ENCODE results near the gene ARHGAP31. TPM values are rescaled to one million over a fixed set of nuclear protein-coding genes. Genes with fewer than 3 reads are reported as not detected.

The ARHGAP31 gene
- polyA plus RNA-seq, 1 donor from 2014 or later = not detected

DNA sequence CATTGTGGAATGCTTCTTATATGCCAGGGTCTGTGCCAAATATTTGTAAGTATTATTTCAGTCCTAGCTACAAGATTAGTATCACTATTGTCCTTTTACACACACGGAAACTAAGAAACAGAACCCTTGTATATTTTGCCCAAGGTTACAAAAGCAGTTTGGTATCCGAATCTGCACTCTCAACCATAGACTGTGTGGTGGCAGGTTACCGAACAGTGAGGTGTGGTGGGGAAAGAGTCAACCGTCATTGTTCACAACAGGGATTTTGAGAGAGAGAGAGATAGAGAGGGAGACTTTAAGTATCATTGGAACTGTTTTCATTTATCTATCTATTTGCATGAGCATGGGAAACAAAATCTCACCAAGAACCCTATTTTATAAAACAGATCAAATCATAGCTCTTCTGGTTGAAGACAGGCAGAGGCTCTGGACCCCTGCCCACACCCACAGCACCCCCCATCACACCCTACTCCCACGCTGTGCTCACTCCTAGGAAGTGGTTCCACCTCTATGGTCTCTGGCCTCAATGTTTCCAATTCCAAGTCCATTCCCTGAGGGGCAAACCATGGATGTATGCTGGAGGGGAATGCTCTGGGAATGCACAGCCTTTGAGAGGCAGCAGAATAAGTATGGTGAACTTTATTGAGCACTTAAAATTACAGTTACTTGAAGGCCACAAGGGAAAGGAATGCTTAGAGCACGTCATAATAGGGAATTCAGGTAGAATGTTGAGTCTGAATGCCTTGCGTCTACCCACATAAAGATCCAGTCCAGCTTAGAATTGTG lies 69.0 kb downstream of the ARHGAP31 start:
- Histone ChIP-seq H3F3A (ENCODE audit: insufficient read depth, low read length, poor library complexity, severe bottlenecking) (no peaks in the 10 kb centered on the region), H3K9me2 (ENCODE audit: insufficient read depth, low read length) (no peaks in the 10 kb centered on the region), H2AFZ (ENCODE audit: low read depth, low read length) (no peak overlapping the region), H3K79me2 (replicated peaks; ENCODE audit: insufficient read depth, low read length) (no peaks in the 10 kb centered on the region), H3K27me3 (ENCODE audit: insufficient read depth, low read depth, low read length) (no peaks in the 10 kb centered on the region), H3K4me3 (ENCODE audit: low read length) (no peak overlapping the region), H3K27ac (ENCODE audit: low read length) (no peak overlapping the region), H3K9me3 (ENCODE audit: low read length) (no peaks in the 10 kb centered on the region), H3K4me2 (ENCODE audit: low read length) (no peak overlapping the region), H4K20me1 (ENCODE audit: insufficient read depth) (no peaks in the 10 kb centered on the region), H3K9ac (ENCODE audit: low read length) (no peak overlapping the region), H3K36me3 (ENCODE audit: insufficient read depth, low read length) (no peaks in the 10 kb centered on the region)
- TF ChIP-seq POLR2AphosphoS5 (IDR thresholded peaks at IDR 0.05) = no peak
- TF ChIP-seq SMC3 (conservative IDR thresholded peaks at IDR 0.05; ENCODE audit: poor library complexity) = no peak
- TF ChIP-seq, protein P1, sequence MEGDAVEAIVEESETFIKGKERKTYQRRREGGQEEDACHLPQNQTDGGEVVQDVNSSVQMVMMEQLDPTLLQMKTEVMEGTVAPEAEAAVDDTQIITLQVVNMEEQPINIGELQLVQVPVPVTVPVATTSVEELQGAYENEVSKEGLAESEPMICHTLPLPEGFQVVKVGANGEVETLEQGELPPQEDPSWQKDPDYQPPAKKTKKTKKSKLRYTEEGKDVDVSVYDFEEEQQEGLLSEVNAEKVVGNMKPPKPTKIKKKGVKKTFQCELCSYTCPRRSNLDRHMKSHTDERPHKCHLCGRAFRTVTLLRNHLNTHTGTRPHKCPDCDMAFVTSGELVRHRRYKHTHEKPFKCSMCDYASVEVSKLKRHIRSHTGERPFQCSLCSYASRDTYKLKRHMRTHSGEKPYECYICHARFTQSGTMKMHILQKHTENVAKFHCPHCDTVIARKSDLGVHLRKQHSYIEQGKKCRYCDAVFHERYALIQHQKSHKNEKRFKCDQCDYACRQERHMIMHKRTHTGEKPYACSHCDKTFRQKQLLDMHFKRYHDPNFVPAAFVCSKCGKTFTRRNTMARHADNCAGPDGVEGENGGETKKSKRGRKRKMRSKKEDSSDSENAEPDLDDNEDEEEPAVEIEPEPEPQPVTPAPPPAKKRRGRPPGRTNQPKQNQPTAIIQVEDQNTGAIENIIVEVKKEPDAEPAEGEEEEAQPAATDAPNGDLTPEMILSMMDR (IDR thresholded peaks at IDR 0.05; ENCODE audit: poor library complexity, severe bottlenecking) = no peak

DNA sequence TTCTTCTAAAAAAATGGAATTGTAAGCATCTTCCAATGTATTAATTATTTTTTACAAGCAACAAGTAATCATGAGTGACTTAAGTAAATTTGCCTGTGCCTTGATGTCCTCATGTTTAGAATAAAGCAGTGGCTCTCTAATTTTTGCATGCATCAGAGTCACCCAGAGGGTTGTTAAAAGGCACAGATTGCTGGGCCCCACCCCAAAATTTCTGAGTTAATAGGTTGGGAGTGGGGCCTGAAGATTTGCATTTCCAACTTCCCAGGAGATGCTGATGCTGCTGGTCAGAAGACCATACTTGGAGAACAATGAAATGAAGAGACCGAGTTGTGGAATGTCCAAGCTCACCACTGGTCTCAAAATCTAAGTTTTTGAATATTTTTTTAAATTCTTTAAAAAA lies 70.2 kb downstream of the ARHGAP31 start:
- Histone ChIP-seq H4K20me1 (ENCODE audit: insufficient read depth) (no peaks in the 10 kb centered on the region), H3K9ac (ENCODE audit: low read length) (no peak overlapping the region), H3K4me3 (ENCODE audit: low read length) (no peak overlapping the region), H3F3A (ENCODE audit: insufficient read depth, low read length, poor library complexity, severe bottlenecking) (no peaks in the 10 kb centered on the region), H3K27ac (ENCODE audit: low read length) (no peak overlapping the region), H3K9me3 (ENCODE audit: low read length) (no peaks in the 10 kb centered on the region), H3K36me3 (ENCODE audit: insufficient read depth, low read length) (no peaks in the 10 kb centered on the region), H3K4me2 (ENCODE audit: low read length) (no peak overlapping the region), H3K27me3 (ENCODE audit: insufficient read depth, low read depth, low read length) (no peaks in the 10 kb centered on the region), H2AFZ (ENCODE audit: low read depth, low read length) (no peak overlapping the region), H3K9me2 (ENCODE audit: insufficient read depth, low read length) (no peaks in the 10 kb centered on the region), H3K79me2 (replicated peaks; ENCODE audit: insufficient read depth, low read length) (no peaks in the 10 kb centered on the region)
- TF ChIP-seq, protein P1 (IDR thresholded peaks at IDR 0.05; ENCODE audit: poor library complexity, severe bottlenecking) = no peak
- no peak for TF ChIP-seq MXI1 (conservative IDR thresholded peaks at IDR 0.05; ENCODE audit: poor library complexity, severe bottlenecking)
- no peak for TF ChIP-seq EP300 (conservative IDR thresholded peaks at IDR 0.05; ENCODE audit: poor library complexity, severe bottlenecking)
- TF ChIP-seq TAF1 (IDR thresholded peaks at IDR 0.05; ENCODE audit: low read depth) = no peak

DNA sequence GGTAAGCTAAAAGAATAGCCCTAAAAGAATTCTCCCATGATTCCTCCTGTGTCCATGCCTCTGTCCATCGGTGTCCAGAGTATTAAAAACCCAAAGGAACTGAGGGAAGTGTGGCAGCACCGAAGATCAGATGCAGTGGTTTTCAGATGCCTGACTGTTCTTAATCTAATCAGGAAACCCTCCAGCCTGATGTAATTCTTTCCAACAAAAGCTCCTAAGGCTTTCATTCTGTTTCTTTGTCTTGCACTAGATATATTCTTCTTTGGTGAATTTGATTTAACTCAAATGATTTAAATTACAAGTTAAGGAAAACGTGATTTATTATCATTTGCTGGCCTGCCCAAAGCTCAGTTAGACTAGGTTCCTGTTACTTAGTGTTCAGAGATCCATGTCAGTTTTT lies 71.2 kb downstream of the ARHGAP31 start:
- H2AFZ ChIP-seq (ENCODE audit: low read depth, low read length) = no peak overlapping the region
- H3K79me2 ChIP-seq (replicated peaks; ENCODE audit: insufficient read depth, low read length) = no peaks in the 10 kb centered on the region
- no peaks in the 10 kb centered on the region for H3F3A ChIP-seq (ENCODE audit: insufficient read depth, low read length, poor library complexity, severe bottlenecking)
- H3K9me3 ChIP-seq (ENCODE audit: low read length) = no peaks in the 10 kb centered on the region
- H3K36me3 ChIP-seq (ENCODE audit: insufficient read depth, low read length) = no peaks in the 10 kb centered on the region
- H3K4me3 ChIP-seq (ENCODE audit: low read length) = no peak overlapping the region
- TF ChIP-seq EZH2 (IDR thresholded peaks at IDR 0.05; ENCODE audit: borderline replicate concordance, insufficient read depth, low read length, poor library complexity, severe bottlenecking) = no peak
- no peak for TF ChIP-seq SMC3 (conservative IDR thresholded peaks at IDR 0.05; ENCODE audit: poor library complexity)
- TF ChIP-seq, protein P2, sequence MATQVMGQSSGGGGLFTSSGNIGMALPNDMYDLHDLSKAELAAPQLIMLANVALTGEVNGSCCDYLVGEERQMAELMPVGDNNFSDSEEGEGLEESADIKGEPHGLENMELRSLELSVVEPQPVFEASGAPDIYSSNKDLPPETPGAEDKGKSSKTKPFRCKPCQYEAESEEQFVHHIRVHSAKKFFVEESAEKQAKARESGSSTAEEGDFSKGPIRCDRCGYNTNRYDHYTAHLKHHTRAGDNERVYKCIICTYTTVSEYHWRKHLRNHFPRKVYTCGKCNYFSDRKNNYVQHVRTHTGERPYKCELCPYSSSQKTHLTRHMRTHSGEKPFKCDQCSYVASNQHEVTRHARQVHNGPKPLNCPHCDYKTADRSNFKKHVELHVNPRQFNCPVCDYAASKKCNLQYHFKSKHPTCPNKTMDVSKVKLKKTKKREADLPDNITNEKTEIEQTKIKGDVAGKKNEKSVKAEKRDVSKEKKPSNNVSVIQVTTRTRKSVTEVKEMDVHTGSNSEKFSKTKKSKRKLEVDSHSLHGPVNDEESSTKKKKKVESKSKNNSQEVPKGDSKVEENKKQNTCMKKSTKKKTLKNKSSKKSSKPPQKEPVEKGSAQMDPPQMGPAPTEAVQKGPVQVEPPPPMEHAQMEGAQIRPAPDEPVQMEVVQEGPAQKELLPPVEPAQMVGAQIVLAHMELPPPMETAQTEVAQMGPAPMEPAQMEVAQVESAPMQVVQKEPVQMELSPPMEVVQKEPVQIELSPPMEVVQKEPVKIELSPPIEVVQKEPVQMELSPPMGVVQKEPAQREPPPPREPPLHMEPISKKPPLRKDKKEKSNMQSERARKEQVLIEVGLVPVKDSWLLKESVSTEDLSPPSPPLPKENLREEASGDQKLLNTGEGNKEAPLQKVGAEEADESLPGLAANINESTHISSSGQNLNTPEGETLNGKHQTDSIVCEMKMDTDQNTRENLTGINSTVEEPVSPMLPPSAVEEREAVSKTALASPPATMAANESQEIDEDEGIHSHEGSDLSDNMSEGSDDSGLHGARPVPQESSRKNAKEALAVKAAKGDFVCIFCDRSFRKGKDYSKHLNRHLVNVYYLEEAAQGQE (IDR thresholded peaks at IDR 0.05; ENCODE audit: borderline replicate concordance) = no peak
- TF ChIP-seq TAF1 (IDR thresholded peaks at IDR 0.05; ENCODE audit: low read depth) = no peak
- TF ChIP-seq, protein P1 (IDR thresholded peaks at IDR 0.05; ENCODE audit: poor library complexity, severe bottlenecking) = no peak
- TF ChIP-seq EP300 (conservative IDR thresholded peaks at IDR 0.05; ENCODE audit: poor library complexity, severe bottlenecking) = no peak
- TF ChIP-seq MXI1 (conservative IDR thresholded peaks at IDR 0.05; ENCODE audit: poor library complexity, severe bottlenecking) = no peak
- no peak for TF ChIP-seq POLR2AphosphoS5 (IDR thresholded peaks at IDR 0.05)
- TF ChIP-seq RAD21 (conservative IDR thresholded peaks at IDR 0.05) = no peak
- H3K27ac ChIP-seq (ENCODE audit: low read length) = no peak overlapping the region
- no peaks in the 10 kb centered on the region for H3K27me3 ChIP-seq (ENCODE audit: insufficient read depth, low read depth, low read length)
- H3K9ac ChIP-seq (ENCODE audit: low read length) = no peak overlapping the region
- H4K20me1 ChIP-seq (ENCODE audit: insufficient read depth) = no peaks in the 10 kb centered on the region
- H3K4me2 ChIP-seq (ENCODE audit: low read length) = no peak overlapping the region
- H3K9me2 ChIP-seq (ENCODE audit: insufficient read depth, low read length) = no peaks in the 10 kb centered on the region

Measured in neural cell (in vitro differentiated cells).